GM19324 (cell line): ENCODE measurements around the gene CEND1.
"Not testable (repeated sequence)": the region's sequence is repeated elsewhere in the genome, so short reads cannot be mapped to it uniquely, and the experiment has no call there.

ENCODE experiments used
- ATAC-seq: cut with Tn5 transposase; IDR thresholded peaks from one replicate; pipeline ENCODE4 v1.9.1; 2021; ENCODE audit warnings: mild to moderate bottlenecking, moderate library complexity; ENCODE audit not compliant: unreplicated experiment, low FRiP score

Gene CEND1

DNA sequence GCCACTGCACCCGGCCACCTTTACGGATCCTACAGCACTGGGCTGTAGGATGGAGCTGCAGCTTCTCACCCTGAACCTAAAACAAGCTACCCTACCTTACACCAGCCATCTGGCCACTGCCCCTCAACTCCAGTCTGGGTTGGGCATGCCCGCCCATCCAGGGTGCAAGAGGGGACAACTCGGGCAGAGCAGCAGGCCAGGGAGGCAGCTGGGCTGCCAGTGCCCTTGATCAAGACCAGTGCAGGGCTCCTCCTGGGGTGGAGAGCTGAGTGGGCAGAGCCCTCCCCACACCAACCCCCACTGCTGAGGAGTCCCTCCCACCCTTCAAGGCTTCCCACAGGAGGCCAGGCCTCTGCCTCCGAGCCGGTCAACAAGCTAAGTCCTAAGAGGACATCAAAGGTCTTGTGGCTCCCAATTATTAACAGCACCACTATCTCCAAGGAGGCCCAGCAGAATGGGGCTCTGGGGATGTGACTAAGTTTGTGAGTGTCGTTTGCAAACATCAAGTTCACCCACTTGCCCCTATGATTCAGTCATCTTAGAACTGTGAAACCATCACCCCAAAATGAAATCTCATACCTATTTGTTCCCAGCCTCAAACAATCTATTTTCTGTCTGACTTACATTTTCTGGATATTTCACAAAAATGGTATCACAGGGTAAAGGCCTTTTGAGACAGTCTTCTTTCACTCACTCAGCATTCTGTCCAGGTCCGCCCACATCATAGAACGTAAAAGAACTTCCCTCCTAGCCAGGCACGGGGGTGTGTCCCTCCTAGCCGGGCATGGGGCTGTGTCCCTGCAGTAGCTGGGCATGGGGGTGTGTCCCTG is 23.6 kb downstream of the CEND1 start:
- ATAC-seq: no peak

- ATAC-seq: no peak
Observed at GRCh38 chr11:765802-766091, 24.1 kb downstream of the CEND1 start.

- ATAC-seq: no peak
Observed at GRCh38 chr11:765025-765801, 24.7 kb downstream of the CEND1 start.

DNA sequence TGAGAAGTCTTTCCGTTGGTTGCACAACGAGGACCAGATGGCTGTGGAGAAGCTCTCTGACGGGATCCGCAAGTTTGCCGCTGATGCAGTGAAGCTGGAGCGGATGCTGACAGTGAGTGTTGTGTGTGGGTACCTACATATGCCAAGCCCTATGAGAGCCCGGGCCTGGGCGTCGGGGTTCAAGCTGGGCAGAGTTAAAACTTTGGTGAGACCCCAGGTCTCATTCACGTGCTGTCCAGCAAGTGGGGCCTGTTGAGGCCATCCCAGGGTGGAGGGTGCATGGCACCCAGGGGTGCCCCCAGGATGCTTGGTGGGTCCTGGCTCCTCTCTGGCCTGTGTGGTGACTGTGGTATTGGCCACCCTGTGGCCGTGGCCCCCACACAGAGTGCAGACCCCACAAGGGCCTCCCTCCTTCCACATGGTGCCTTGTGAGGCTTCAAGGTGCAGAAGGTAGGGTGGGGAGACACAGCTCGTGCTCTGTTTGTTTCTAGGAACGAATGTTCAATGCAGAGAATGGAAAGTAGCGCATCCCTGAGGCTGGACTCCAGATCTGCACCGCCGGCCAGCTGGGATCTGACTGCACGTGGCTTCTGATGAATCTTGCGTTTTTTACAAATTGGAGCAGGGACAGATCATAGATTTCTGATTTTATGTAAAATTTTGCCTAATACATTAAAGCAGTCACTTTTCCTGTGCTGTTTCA is 25.4 kb downstream of the CEND1 start:
- ATAC-seq: no peak

GRCh38 chr11:763549-764321 is 26.2 kb downstream of the CEND1 start:
- ATAC-seq: no peak

GRCh38 chr11:763073-763463 is 26.8 kb downstream of the CEND1 start:
- ATAC-seq: no peak

- no peak for ATAC-seq
Observed at GRCh38 chr11:762421-763072, 27.3 kb downstream of the CEND1 start.

- no peak for ATAC-seq
Observed at GRCh38 chr11:761526-762108, 28.3 kb downstream of the CEND1 start.

- ATAC-seq: no peak
Observed at GRCh38 chr11:760236-760635, 29.7 kb downstream of the CEND1 start.

DNA sequence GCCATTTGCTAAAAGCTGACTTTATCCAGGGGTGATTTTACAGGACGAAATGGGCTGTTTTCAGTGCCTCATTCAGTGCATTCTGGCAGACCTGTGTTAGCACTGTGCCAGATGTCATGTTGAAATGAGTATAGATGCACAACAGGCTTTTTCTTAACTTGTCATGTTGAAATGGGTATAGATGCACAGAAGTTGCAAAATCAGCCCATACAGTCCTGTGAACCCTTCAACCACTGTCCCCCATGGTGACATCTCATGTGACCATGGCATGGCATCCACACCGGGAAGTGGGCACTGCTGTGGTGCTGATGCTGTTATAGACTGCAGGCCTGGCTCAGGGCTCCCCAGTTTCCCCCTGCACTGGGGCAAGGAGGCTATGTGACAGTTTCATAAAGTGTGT is 40.2 kb downstream of the CEND1 start:
- no peak for ATAC-seq

DNA sequence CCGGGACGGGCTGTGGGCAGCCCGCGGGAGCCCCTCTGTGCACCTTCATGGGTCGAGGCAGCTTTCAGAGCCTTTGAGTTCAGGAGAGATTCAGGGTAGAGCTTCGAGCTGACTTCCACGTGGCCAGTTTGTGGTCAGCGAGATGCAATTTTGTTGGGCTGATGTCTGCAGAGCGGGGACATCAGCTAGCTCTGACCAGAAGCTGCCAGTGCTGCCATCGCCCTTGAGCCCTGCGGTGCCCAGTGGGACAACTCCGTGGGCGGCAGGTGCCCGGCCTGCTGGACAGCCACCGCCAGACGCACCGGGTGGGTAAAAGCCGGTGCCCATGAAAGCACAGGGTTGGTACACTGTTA is 41.9 kb downstream of the CEND1 start:
- peak; percentile 2 for ATAC-seq

GRCh38 chr11:747158-748006 is 42.5 kb downstream of the CEND1 start, which contains the start of gene TALDO1:
Gene TALDO1, plus strand, starts transcription at chr11:747464. Its CDS starts 18 bp downstream, at chr11:747482.
- ATAC-seq: peak; percentile 88

GRCh38 chr11:746289-747157 is 43.4 kb downstream of the CEND1 start:
- ATAC-seq: peak; percentile 48

GRCh38 chr11:745428-745827 is 44.5 kb downstream of the CEND1 start:
- ATAC-seq: no peak

GRCh38 chr11:742571-743201 is 47.2 kb downstream of the CEND1 start:
- ATAC-seq: no peak

- no peak for ATAC-seq
Observed at GRCh38 chr11:742156-742546, 47.7 kb downstream of the CEND1 start.

DNA sequence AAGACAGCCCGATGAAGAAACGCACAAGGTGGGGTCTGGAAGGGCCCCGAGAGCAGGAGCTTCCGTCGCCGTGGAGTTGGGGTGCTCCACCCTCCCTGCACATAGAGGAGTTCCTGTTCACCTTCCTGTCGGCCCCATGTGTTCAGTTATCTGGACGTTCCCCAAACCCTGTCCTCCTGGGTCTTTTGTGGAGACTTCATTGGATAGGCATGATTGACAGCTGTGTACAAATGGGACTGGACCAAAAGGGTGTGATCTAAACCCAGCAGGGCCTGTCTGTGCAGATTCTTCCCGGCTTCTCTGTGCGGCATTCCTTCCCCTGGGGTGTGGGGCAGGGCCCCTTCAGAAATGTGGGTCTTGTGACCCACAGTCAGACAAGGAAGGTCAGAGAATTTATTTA is 52.0 kb downstream of the CEND1 start:
- not testable (repeated sequence) for ATAC-seq

DNA sequence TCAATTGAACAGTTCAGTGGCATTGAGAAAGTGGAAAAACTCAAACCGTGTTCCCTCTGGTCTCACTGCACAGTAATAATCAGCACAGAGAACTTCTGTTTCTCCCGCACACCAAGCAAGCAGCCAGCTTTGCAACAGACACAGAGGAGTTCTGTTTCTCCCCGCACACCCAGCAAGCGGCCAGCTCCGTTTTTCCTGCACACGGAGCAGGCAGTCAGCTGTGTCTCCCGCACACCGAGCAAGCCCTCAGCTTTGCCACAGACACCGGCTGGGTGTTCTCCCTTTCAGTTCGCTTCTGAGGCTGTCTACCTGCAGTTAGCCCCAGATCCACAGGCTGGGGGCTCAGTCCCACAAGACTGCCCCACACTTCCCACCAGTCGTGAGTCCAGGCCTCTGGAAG is 52.5 kb downstream of the CEND1 start:
- ATAC-seq: no peak
